ENCODE data around the gene C9orf43.
"Not testable (repeated sequence)": the region's sequence is repeated elsewhere in the genome, so short reads cannot be mapped to it uniquely, and the experiment has no call there.

C9orf43 gene, protein sequence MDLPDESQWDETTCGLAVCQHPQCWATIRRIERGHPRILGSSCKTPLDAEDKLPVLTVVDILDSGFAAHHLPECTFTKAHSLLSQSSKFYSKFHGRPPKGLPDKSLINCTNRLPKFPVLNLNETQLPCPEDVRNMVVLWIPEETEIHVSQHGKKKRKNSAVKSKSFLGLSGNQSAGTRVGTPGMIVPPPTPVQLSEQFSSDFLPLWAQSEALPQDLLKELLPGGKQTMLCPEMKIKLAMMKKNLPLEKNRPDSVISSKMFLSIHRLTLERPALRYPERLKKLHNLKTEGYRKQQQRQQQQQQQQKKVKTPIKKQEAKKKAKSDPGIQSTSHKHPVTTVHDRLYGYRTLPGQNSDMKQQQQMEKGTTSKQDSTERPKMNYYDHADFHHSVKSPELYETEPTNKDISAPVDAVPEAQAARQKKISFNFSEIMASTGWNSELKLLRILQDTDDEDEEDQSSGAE

DNA sequence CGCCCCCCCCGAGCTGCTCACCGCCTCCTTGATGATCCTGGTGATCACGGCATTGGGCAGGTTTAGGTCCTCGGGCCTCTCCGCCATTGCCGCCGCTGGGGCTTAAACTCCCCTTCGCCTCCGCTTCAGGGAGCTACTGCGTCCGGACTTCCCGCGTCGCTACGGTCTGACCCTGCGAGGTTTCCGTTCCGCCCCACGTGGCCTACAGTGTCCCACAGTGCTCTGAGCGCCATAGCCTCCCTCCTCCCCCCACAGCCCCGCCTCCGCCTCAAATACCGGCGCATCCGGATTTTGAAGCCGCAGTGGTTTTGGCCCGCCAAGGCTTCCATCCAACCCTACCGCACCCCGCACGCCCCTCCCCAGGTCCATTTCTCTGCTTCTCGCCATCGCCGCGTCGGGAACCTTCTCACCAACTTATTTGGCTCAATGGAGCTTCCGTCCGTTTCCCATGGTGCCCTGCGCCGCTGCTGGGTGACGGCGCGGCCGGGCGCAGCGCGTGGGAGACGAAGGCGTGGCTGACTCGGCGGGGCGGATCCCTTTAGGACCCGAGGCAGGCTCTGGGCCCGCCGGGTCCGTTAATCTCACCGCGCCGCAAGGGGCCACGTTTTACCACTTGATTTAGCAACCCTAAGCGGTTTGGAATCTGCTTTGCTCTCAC, at the start of gene C9orf43, which contains the start of gene POLE3:
Gene C9orf43 (plus strand): TSS at position 541 of the 658 bp plus-strand sequence. CDS start 2,747 bp downstream, outside the sequence.
Gene POLE3 (minus strand): TSS at position 469 of the 658 bp plus-strand sequence. CDS start 382 bp downstream, at position 87.
- TF ChIP-seq, protein P1, sequence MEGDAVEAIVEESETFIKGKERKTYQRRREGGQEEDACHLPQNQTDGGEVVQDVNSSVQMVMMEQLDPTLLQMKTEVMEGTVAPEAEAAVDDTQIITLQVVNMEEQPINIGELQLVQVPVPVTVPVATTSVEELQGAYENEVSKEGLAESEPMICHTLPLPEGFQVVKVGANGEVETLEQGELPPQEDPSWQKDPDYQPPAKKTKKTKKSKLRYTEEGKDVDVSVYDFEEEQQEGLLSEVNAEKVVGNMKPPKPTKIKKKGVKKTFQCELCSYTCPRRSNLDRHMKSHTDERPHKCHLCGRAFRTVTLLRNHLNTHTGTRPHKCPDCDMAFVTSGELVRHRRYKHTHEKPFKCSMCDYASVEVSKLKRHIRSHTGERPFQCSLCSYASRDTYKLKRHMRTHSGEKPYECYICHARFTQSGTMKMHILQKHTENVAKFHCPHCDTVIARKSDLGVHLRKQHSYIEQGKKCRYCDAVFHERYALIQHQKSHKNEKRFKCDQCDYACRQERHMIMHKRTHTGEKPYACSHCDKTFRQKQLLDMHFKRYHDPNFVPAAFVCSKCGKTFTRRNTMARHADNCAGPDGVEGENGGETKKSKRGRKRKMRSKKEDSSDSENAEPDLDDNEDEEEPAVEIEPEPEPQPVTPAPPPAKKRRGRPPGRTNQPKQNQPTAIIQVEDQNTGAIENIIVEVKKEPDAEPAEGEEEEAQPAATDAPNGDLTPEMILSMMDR (conservative IDR thresholded peaks at IDR 0.05; ENCODE audit: control insufficient read depth, insufficient read depth, low read depth, low read length) = no peak
- peak; percentile 94 for DNase-seq (ENCODE audit: low read depth)
- H3K4me3 ChIP-seq (ENCODE audit: control insufficient read depth, low read depth, low read length) = peak within 1 kb of the TSS; percentile 96

DNA sequence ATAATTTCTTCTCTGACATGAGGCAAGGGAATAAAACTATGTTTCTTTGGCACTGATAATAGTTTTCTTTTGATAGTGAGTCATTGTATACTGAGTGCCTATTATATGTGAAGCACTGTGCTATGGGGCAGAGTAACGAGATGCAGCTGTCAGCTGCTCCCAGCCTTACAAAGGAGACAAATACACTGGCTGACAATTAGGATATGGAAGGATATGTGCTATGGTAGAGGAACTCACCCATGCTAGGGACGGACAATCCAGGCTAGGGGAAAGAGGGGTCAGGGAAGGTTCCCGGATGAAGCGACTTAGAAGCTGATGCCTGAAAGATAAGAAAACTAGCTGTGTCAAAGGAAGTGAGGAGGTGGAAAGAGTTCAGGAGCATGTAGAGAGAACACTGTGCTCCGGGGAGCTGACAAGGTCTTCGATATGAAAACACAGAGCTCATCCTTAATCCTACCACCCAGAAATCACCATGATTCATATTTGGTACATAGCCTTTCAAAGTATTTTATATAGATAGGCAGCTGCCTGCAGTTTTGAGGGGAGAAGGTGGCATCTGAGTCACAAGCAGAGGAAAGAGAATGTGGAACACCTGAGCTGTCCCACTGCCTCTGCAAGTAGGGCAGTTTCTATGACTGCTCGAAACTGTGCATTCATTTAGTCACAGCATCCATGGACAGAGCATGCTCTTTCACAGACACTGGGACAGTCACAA, 49.1 kb upstream of the C9orf43 start:
- H3K4me3 ChIP-seq (ENCODE audit: control insufficient read depth, low read depth, low read length) = no peak overlapping the region
- TF ChIP-seq, protein P1 (conservative IDR thresholded peaks at IDR 0.05; ENCODE audit: control insufficient read depth, insufficient read depth, low read depth, low read length) = no peak
- DNase-seq (ENCODE audit: low read depth) = peak; percentile 64

DNA sequence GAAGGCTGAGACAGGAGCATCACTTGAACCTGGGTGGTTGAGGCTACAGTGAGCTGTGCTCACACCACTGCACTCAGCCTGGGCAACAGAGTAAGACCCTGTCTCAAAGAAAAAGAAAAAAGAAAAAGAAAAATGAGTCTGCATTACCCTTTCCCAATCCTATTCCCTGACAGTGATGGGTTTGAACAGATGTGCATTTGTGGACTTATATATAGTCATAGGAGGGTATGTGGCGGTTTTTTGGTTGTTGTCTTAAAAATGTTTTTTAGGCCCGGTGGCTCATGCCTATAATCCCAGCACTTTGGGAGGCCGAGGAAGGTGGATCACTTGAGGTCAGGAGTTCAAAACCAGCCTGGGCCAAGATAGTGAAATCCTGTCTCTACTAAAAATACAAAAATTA, 47.2 kb upstream of the C9orf43 start:
- no peak for DNase-seq (ENCODE audit: low read depth)
- no peak overlapping the region for H3K4me3 ChIP-seq (ENCODE audit: control insufficient read depth, low read depth, low read length)
- TF ChIP-seq, protein P1 (conservative IDR thresholded peaks at IDR 0.05; ENCODE audit: control insufficient read depth, insufficient read depth, low read depth, low read length) = no peak

DNA sequence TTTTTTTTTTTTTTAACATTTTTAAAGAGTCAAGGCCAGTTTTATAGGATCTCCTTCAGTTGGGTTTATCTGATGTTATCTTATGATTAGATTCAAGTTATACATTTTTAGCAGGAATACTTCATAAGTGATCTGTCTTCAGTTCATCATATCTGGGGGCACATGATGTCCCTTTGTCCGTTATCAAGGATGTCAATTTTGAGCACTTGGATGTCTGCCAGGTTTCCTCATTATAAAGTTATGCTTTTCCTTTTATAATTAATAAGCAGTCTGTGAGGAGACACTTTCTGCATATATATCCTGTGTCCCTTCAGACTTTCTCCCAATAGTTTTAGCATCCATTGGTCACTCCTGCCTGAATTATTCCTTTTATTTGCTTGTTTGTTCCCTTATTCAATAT, 45.6 kb upstream of the C9orf43 start:
- H3K4me3 ChIP-seq (ENCODE audit: control insufficient read depth, low read depth, low read length) = no peak overlapping the region
- TF ChIP-seq, protein P1 (conservative IDR thresholded peaks at IDR 0.05; ENCODE audit: control insufficient read depth, insufficient read depth, low read depth, low read length) = no peak
- no peak for DNase-seq (ENCODE audit: low read depth)

DNA sequence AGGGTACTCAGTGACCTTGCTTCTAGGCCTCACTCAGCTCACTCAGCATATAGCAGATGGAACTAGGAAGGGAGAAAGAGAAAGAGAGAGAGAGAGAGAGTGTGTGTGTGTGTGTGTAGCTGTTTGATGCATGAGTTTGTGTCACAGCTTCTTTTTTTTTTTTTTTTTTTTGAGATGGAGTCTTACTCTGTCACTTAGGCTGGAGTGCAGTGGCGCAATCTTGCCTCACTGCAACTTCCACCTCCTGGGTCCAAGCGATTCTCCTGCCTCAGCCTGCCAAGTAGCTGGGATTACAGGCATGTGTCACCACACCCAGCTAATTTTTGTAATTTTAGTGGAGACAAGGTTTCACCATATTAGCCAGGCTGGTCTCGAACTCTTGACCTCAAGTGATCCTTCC, 44.9 kb upstream of the C9orf43 start:
- DNase-seq (ENCODE audit: low read depth) = peak; percentile 22
- H3K4me3 ChIP-seq (ENCODE audit: control insufficient read depth, low read depth, low read length) = not testable (repeated sequence)

DNA sequence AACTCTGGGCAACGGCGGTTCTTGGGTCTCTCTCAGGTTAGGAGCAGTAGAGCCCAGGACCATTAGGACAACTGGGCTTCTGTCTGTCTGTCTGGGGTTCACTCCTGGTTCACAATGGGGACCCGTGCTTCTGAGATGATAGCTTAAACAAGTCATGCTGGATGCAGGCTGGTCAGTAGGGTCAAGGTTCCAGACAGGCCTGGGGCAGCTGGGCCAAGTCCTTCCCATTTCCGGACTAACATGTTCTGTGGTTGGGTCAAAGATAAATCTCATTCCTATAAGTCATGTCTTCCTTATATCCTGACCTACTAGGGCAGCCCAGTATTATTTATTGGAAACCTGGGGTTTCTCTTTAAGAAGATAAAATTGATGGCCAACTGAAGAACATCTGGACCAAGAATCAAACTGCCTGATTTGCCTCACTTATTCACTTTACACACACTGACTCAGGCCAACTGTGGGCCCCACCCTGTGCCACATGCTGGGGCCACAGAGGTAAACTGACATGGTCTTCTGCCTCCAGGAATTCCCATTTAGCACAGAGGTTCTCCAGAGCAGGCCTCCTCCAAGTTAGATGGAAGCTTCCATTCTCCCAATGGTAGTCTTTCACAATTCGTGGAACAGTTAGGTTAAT, 42.1 kb upstream of the C9orf43 start:
- DNase-seq (ENCODE audit: low read depth) = no peak
- TF ChIP-seq, protein P1 (conservative IDR thresholded peaks at IDR 0.05; ENCODE audit: control insufficient read depth, insufficient read depth, low read depth, low read length) = no peak

More for the DNA sequence above, 42.1 kb upstream of the C9orf43 start:
- H3K4me3 ChIP-seq (ENCODE audit: control insufficient read depth, low read depth, low read length) = no peak overlapping the region
